Duodenal mucosa (tissue), 2 donors: ENCODE measurements around the gene SUPT3H.

Experiments
- H3K27ac ChIP-seq: one replicate; pipeline ENCODE4 v1.7.0; 2013; ENCODE audit warnings: low read depth, low read length
- H3K27me3 ChIP-seq, 2 donors: one replicate each; pipeline ENCODE4 v1.7.0; 2013; ENCODE audit warnings: low read length in 2 of 2, control low read depth in 1 of 2; ENCODE audit not compliant: insufficient read depth in 2 of 2, control insufficient read depth in 1 of 2
- H3K36me3 ChIP-seq, 2 donors: one replicate each; pipeline ENCODE4 v1.7.0; 2013; ENCODE audit warnings: low read length in 2 of 2, control low read depth in 1 of 2; ENCODE audit not compliant: insufficient read depth in 2 of 2, control insufficient read depth in 1 of 2
- H3K4me1 ChIP-seq, 2 donors: one replicate each; pipeline ENCODE4 v1.7.0; 2013; ENCODE audit warnings: low read length in 2 of 2, control low read depth in 1 of 2; ENCODE audit not compliant: insufficient read depth in 2 of 2, control insufficient read depth in 1 of 2
- H3K4me3 ChIP-seq, 2 donors: one replicate each; pipeline ENCODE4 v1.7.0; 2013; ENCODE audit warnings: low read length in 2 of 2, low read depth in 1 of 2
- H3K9ac ChIP-seq, 2 donors: one replicate each; pipeline ENCODE4 v1.7.0; 2013; ENCODE audit warnings: low read length in 2 of 2, low read depth in 1 of 2
- H3K9me3 ChIP-seq, 2 donors: one replicate each; pipeline ENCODE4 v1.7.0; 2013; ENCODE audit warnings: low read length in 2 of 2, control low read depth in 1 of 2; ENCODE audit not compliant: control insufficient read depth in 1 of 2

The SUPT3H gene

GRCh38 chr6:45138765-45139164 is 239.0 kb downstream of the SUPT3H start:
- Histone ChIP-seq H3K36me3 (no peaks in the 10 kb centered on the region), H3K9me3 (no peaks in the 10 kb centered on the region), H3K27ac (no peak overlapping the region), H3K9ac (no peak overlapping the region), H3K4me3 (no peak overlapping the region), H3K4me1 (no peaks in the 10 kb centered on the region), H3K27me3 (no peaks in the 10 kb centered on the region)

GRCh38 chr6:45136495-45136894 is 241.2 kb downstream of the SUPT3H start:
- Histone ChIP-seq H3K9me3 (no peaks in the 10 kb centered on the region), H3K27ac (no peak overlapping the region), H3K4me1 (no peaks in the 10 kb centered on the region), H3K9ac (no peak overlapping the region), H3K4me3 (no peak overlapping the region), H3K27me3 (no peaks in the 10 kb centered on the region), H3K36me3 (no peaks in the 10 kb centered on the region)

GRCh38 chr6:45132658-45133294 is 245.0 kb downstream of the SUPT3H start:
- Histone ChIP-seq H3K27me3 (no peaks in the 10 kb centered on the region), H3K4me1 (no peaks in the 10 kb centered on the region), H3K9ac (no peak overlapping the region), H3K27ac (no peak overlapping the region), H3K4me3 (no peak overlapping the region), H3K9me3 (no peaks in the 10 kb centered on the region), H3K36me3 (no peaks in the 10 kb centered on the region)

- Histone ChIP-seq H3K9ac (no peak overlapping the region), H3K4me3 (no peak overlapping the region), H3K27ac (no peak overlapping the region)
Observed at GRCh38 chr6:45132059-45132458, 245.7 kb downstream of the SUPT3H start.

GRCh38 chr6:45129051-45129450 is 248.7 kb downstream of the SUPT3H start:
- Histone ChIP-seq H3K9ac (no peak overlapping the region), H3K27ac (no peak overlapping the region), H3K36me3 (no peaks in the 10 kb centered on the region), H3K9me3 (no peaks in the 10 kb centered on the region), H3K4me1 (no peaks in the 10 kb centered on the region), H3K27me3 (no peaks in the 10 kb centered on the region), H3K4me3 (no peak overlapping the region)

More at GRCh38 chr6:45132059-45132458, 245.7 kb downstream of the SUPT3H start:
- H3K4me1 ChIP-seq, result no peaks in the 10 kb centered on the region
- H3K36me3 ChIP-seq, result no peaks in the 10 kb centered on the region
- H3K27me3 ChIP-seq, result no peaks in the 10 kb centered on the region
- no peaks in the 10 kb centered on the region for H3K9me3 ChIP-seq

GRCh38 chr6:45127185-45127584 is 250.5 kb downstream of the SUPT3H start:
- Histone ChIP-seq H3K4me3 (no peak overlapping the region), H3K9ac (no peak overlapping the region), H3K9me3 (no peaks in the 10 kb centered on the region), H3K27me3 (no peaks in the 10 kb centered on the region), H3K27ac (no peak overlapping the region), H3K4me1 (no peaks in the 10 kb centered on the region), H3K36me3 (no peaks in the 10 kb centered on the region)

GRCh38 chr6:45126033-45126432 is 251.7 kb downstream of the SUPT3H start:
- no peak overlapping the region for H3K4me3 ChIP-seq
- H3K27ac ChIP-seq, result no peak overlapping the region
- no peaks in the 10 kb centered on the region for H3K4me1 ChIP-seq
- no peaks in the 10 kb centered on the region for H3K27me3 ChIP-seq
- H3K36me3 ChIP-seq, result no peaks in the 10 kb centered on the region
- H3K9me3 ChIP-seq, result no peaks in the 10 kb centered on the region
- H3K9ac ChIP-seq, result no peak overlapping the region

- no peaks in the 10 kb centered on the region for H3K36me3 ChIP-seq
- no peaks in the 10 kb centered on the region for H3K27me3 ChIP-seq
- no peak overlapping the region for H3K4me3 ChIP-seq
- H3K9ac ChIP-seq, result no peak overlapping the region
- H3K27ac ChIP-seq, result no peak overlapping the region
- H3K9me3 ChIP-seq, result no peaks in the 10 kb centered on the region
- no peaks in the 10 kb centered on the region for H3K4me1 ChIP-seq
Observed at GRCh38 chr6:45123023-45123422, 254.7 kb downstream of the SUPT3H start.

- H3K27me3 ChIP-seq, result no peaks in the 10 kb centered on the region
- no peaks in the 10 kb centered on the region for H3K9me3 ChIP-seq
- no peaks in the 10 kb centered on the region for H3K36me3 ChIP-seq
- no peak overlapping the region for H3K9ac ChIP-seq
- H3K27ac ChIP-seq, result no peak overlapping the region
- H3K4me3 ChIP-seq, result no peak overlapping the region
- H3K4me1 ChIP-seq, result no peaks in the 10 kb centered on the region
Observed at GRCh38 chr6:45118754-45119153, 259.0 kb downstream of the SUPT3H start.

- H3K4me1 ChIP-seq, result no peaks in the 10 kb centered on the region
- no peaks in the 10 kb centered on the region for H3K27me3 ChIP-seq
- H3K4me3 ChIP-seq, result no peak overlapping the region
- no peak overlapping the region for H3K27ac ChIP-seq
- H3K9me3 ChIP-seq, result no peaks in the 10 kb centered on the region
- no peaks in the 10 kb centered on the region for H3K36me3 ChIP-seq
- H3K9ac ChIP-seq, result no peak overlapping the region
Observed at GRCh38 chr6:45116714-45117410, 260.9 kb downstream of the SUPT3H start.
